HCT116 (cell line): Measurements from ENCODE around the gene SCP2. TPM values are rescaled to one million over a fixed set of nuclear protein-coding genes. Genes with fewer than 3 reads are reported as not detected.

Experiments used
- ATAC-seq: fragments of 200-7000 bp; cut with Tn5 transposase; 2 replicates; pipeline ENCODE4 v1.9.1; 2020; ENCODE audit warnings: mild to moderate bottlenecking, moderate library complexity
- BruUV-seq: library from RNA; stranded (reverse); fragments of 400-500 nt; replicated peaks from 2 replicates; lab custom pipeline; 2021; lab: Mats Ljungman, UMichigan
- CTCF ChIA-PET: fragments of 300-600 bp; sonication (Branson Sonifier 250); formaldehyde crosslinking; loops from one replicate; lab custom pipeline; 2021; ENCODE audit warnings: antibody characterized with exemption; lab: Charles Lee
- POLR2A ChIA-PET: fragments of 300-600, 350-600 bp; sonication (Branson Sonifier 250); formaldehyde crosslinking; loops from one replicate; lab custom pipeline; 2021; ENCODE audit warnings: antibody characterized with exemption; lab: Charles Lee
- RAD21 ChIA-PET, 2 experiments: fragments of 300-600 bp; sonication (Branson Sonifier 250); formaldehyde crosslinking; loops; one replicate each; lab custom pipeline; 2023; ENCODE audit warnings: low total read pairs in 2 of 2; ENCODE audit not compliant: uncharacterized antibody in 2 of 2, unreplicated experiment in 2 of 2, low non-redundant PET in 1 of 2; lab: Charles Lee
- DNase-seq: peaks from one replicate; pipeline ENCODE4 v3.0.0-alpha.2; 2010; ENCODE audit warnings: low read depth, low spot score
- H2AFZ ChIP-seq: fragments of 200-600 bp; shearing (Covaris generic), sonication (generic); 2 replicates; pipeline ENCODE4 v1.6.1; 2017; ENCODE audit warnings: low read depth, mixed run types, mixed read lengths, antibody characterized with exemption, low read length; ENCODE audit not compliant: poor library complexity, severe bottlenecking
- H3K27ac ChIP-seq: 2 replicates; pipeline ENCODE4 v1.5.1; 2012; ENCODE audit warnings: low read depth, low read length
- H3K27me3 ChIP-seq: fragments of 200-600 bp; sonication (generic); 2 replicates; pipeline ENCODE4 v1.6.1; 2016; ENCODE audit warnings: mixed run types, low read length, mixed read lengths; ENCODE audit not compliant: insufficient read depth
- H3K36me3 ChIP-seq, 2 experiments: fragments of 200-500 bp in 1 of 2; fragments of 200-600 bp in 1 of 2; sonication (Bioruptor generic) in 1 of 2; sonication (generic) in 1 of 2; 2 replicates each; pipeline versions ENCODE4 v1.5.1 to v1.6.1; 2014 to 2016; ENCODE audit warnings: low read length in 2 of 2, inconsistent platforms in 1 of 2, mixed read lengths in 1 of 2, mixed run types in 1 of 2; ENCODE audit not compliant: insufficient read depth in 2 of 2, control insufficient read depth in 1 of 2
- H3K4me1 ChIP-seq, 2 experiments: fragments of 200-600 bp in 1 of 2; sonication (generic) in 1 of 2; 2 replicates each; pipeline versions ENCODE4 v1.5.1 to v1.6.1; 2012 to 2017; ENCODE audit warnings: low read length in 2 of 2, inconsistent platforms in 1 of 2, mild to moderate bottlenecking in 1 of 2, mixed read lengths in 1 of 2, mixed run types in 1 of 2, moderate library complexity in 1 of 2; ENCODE audit not compliant: insufficient read depth in 2 of 2, control insufficient read depth in 1 of 2
- H3K4me2 ChIP-seq: fragments of 200-600 bp; sonication (generic); 2 replicates; pipeline ENCODE4 v1.6.1; 2017; ENCODE audit warnings: mixed run types, low read length, mixed read lengths
- H3K4me3 ChIP-seq, 2 experiments: fragments of 200-600 bp in 1 of 2; sonication (generic) in 1 of 2; replicated peaks in 1 of 2; 2 replicates each; pipeline ENCODE4 v1.5.1; 2011 to 2016; ENCODE audit warnings: low read length in 2 of 2, control low read depth in 1 of 2, low read depth in 1 of 2, mild to moderate bottlenecking in 1 of 2, mixed read lengths in 1 of 2, mixed run types in 1 of 2
- H3K79me2 ChIP-seq: fragments of 200-600 bp; sonication (generic); 2 replicates; pipeline ENCODE4 v1.6.1; 2017; ENCODE audit warnings: mild to moderate bottlenecking, mixed run types, low read length, moderate library complexity, mixed read lengths; ENCODE audit not compliant: insufficient read depth
- H3K9ac ChIP-seq: fragments of 200-600 bp; sonication (generic); 2 replicates; pipeline ENCODE4 v1.6.1; 2016; ENCODE audit warnings: low read length, mixed read lengths
- H3K9me2 ChIP-seq: fragments of 200-600 bp; sonication (generic), shearing (Covaris generic); 2 replicates; pipeline ENCODE4 v1.6.1; 2017; ENCODE audit warnings: mixed run types, mild to moderate bottlenecking, moderate library complexity; ENCODE audit not compliant: insufficient read depth
- H3K9me3 ChIP-seq, 2 experiments: fragments of 200-500 bp in 1 of 2; fragments of 200-600 bp in 1 of 2; sonication (Bioruptor generic) in 1 of 2; sonication (generic) in 1 of 2; 2 replicates each; pipeline ENCODE4 v1.6.1; 2014 to 2017; ENCODE audit warnings: low read length in 2 of 2, mixed read lengths in 2 of 2, inconsistent platforms in 1 of 2, low read depth in 1 of 2, mild to moderate bottlenecking in 1 of 2, mixed run types in 1 of 2, moderate library complexity in 1 of 2; ENCODE audit not compliant: control insufficient read depth in 1 of 2, insufficient read depth in 1 of 2
- H4K20me1 ChIP-seq: fragments of 200-600 bp; sonication (generic), shearing (Covaris generic); 2 replicates; pipeline ENCODE4 v1.6.1; 2017; ENCODE audit warnings: mixed run types, mild to moderate bottlenecking, moderate library complexity; ENCODE audit not compliant: insufficient read depth
- CBX3 ChIP-seq: IDR thresholded peaks from 2 replicates; pipeline ENCODE4 v1.6.1; 2012; ENCODE audit warnings: low read depth
- EGR1 ChIP-seq: IDR thresholded peaks from 2 replicates; pipeline ENCODE4 v1.6.1; 2012; ENCODE audit warnings: low read depth
- EZH2phosphoT487 ChIP-seq: fragments of 200-600 bp; IDR thresholded peaks from 2 replicates; pipeline ENCODE4 v1.6.1; 2018; ENCODE audit warnings: antibody characterized with exemption, borderline replicate concordance
- JUND ChIP-seq: IDR thresholded peaks from 2 replicates; pipeline ENCODE4 v1.6.1; 2012
- MAX ChIP-seq: IDR thresholded peaks from 2 replicates; pipeline ENCODE4 v1.6.1; 2012
- POLR2AphosphoS5 ChIP-seq: IDR thresholded peaks from 2 replicates; pipeline ENCODE4 v1.6.1; 2011; ENCODE audit warnings: mild to moderate bottlenecking, low read depth, low read length, moderate library complexity
- RAD21 ChIP-seq: IDR thresholded peaks from 2 replicates; pipeline ENCODE4 v1.6.1; 2012; ENCODE audit warnings: low read depth, mild to moderate bottlenecking
- REST ChIP-seq: IDR thresholded peaks from 2 replicates; pipeline ENCODE4 v1.6.1; 2012; ENCODE audit warnings: low read depth
- SIN3A ChIP-seq: IDR thresholded peaks from 2 replicates; pipeline ENCODE4 v1.6.1; 2012; ENCODE audit warnings: low read depth
- SP1 ChIP-seq: IDR thresholded peaks from 2 replicates; pipeline ENCODE4 v1.6.1; 2012; ENCODE audit warnings: low read depth
- SRF ChIP-seq: IDR thresholded peaks from 2 replicates; pipeline ENCODE4 v1.6.1; 2012; ENCODE audit warnings: low read depth
- TCF7L2 ChIP-seq: IDR thresholded peaks from 2 replicates; pipeline ENCODE4 v1.7.0; 2011; ENCODE audit warnings: borderline replicate concordance, inconsistent platforms; ENCODE audit not compliant: insufficient read depth, insufficient read length; ENCODE audit errors: extremely low read depth
- ZFX ChIP-seq: fragments of 450-650 bp; IDR thresholded peaks from 2 replicates; pipeline ENCODE4 v1.6.1; 2017
- ZNF274 ChIP-seq: fragments of 200-500 bp; sonication (Bioruptor generic); IDR thresholded peaks from 2 replicates; pipeline ENCODE4 v1.6.1; 2014; ENCODE audit warnings: mild to moderate bottlenecking, low read depth, low read length, inconsistent platforms
- intact Hi-C: fragments of 100-400 bp; cut with micrococcal nuclease; formaldehyde crosslinking; loops from 2 replicates; pipeline ENCODE4 v1.10.0; 2022
- total RNA-seq: library from RNA; stranded (reverse); gene quantifications from one replicate; pipeline ENCODE4 v1.2.1, GENCODE V29; 2021; ENCODE audit not compliant: unreplicated experiment
- TF ChIP-seq, protein P1 (sequence below): IDR thresholded peaks from 2 replicates; pipeline ENCODE4 v1.6.1; 2012
- TF ChIP-seq, protein P2 (sequence below), 3 experiments: fragments of 200-600 bp in 1 of 3; sonication (generic) in 1 of 3; IDR thresholded peaks in 2 of 3; conservative IDR thresholded peaks in 1 of 3; 2 replicates each; pipeline ENCODE4 v1.5.1; 2012 to 2017; ENCODE audit warnings: low read depth in 2 of 3, low read length in 2 of 3, antibody characterized with exemption in 1 of 3, borderline replicate concordance in 1 of 3, control low read depth in 1 of 3, mild to moderate bottlenecking in 1 of 3, mixed read lengths in 1 of 3, mixed run types in 1 of 3, moderate library complexity in 1 of 3; ENCODE audit not compliant: insufficient read depth in 1 of 3

Gene SCP2
- total RNA-seq, 1 experiment from 2014 or later, result 62.0 TPM

DNA sequence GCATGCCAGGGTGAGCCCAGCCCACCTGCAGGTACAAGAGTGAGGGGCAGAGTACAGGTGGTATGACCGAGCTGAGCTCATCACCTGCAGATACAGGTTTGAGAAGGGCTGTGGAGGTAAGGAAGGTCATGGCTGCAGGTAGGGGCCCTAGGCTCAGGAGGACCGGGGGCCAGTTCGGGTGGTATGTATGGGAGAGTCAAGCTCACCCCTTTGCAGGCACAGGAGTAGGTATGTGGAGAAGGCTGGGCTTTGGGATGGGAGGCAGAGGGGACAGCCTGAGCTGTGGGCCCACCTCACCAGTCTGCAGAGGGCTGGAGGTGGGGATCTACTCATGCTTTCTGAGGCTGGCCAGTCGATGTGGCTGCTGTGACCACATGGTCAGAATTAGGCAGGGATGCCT, 152.2 kb downstream of the SCP2 start:
- no peaks in the 10 kb centered on the region for H3K27me3 ChIP-seq
- intact Hi-C loops, result no loop called here
- DNase-seq (no peak), ATAC-seq (0 out of 2 replicates have a peak, but pooled peaks have one; percentile 4)
- RAD21 ChIA-PET, result no interaction called here
- H3K9ac ChIP-seq, result no peak overlapping the region
- no peak overlapping the region for H3K4me3 ChIP-seq
- H3K4me1 ChIP-seq, result no peaks in the 10 kb centered on the region
- no TSS peak for BruUV-seq
- CTCF ChIA-PET, result no interaction called here
- H3K27ac ChIP-seq, result no peak overlapping the region
- H3K9me3 ChIP-seq, result no peaks in the 10 kb centered on the region
- no peak for TF ChIP-seq SP1
- no peak for TF ChIP-seq ZFX
- no peak for TF ChIP-seq CBX3
- no peak for TF ChIP-seq EZH2phosphoT487
- no peak for TF ChIP-seq SIN3A
- no peak for TF ChIP-seq JUND
- no peak for TF ChIP-seq MAX
- no peak for TF ChIP-seq POLR2AphosphoS5
- no peak for TF ChIP-seq RAD21
- no peak for TF ChIP-seq SRF
- TF ChIP-seq EGR1, result no peak
- no peaks in the 10 kb centered on the region for H3K36me3 ChIP-seq
- H3K79me2 ChIP-seq, result no peaks in the 10 kb centered on the region
- no peaks in the 10 kb centered on the region for H3K9me2 ChIP-seq
- no peak overlapping the region for H3K4me2 ChIP-seq
- POLR2A ChIA-PET, result no interaction called here
- no peaks in the 10 kb centered on the region for H4K20me1 ChIP-seq
- H2AFZ ChIP-seq, result no peak overlapping the region

- ChIA-PET CTCF (no interaction called here), RAD21 (no interaction called here), POLR2A (no interaction called here)
- H3K27ac ChIP-seq, result no peak overlapping the region
- peaks cover 0 to 7% of the 10 kb centered on the region in 2 experiments; a peak in 1 of 4 replicates for H3K4me1 ChIP-seq
- H2AFZ ChIP-seq, result no peak overlapping the region
- H3K9me3 ChIP-seq, result no peaks in the 10 kb centered on the region
- intact Hi-C loops, result no loop called here
- no peaks in the 10 kb centered on the region for H3K27me3 ChIP-seq
- H3K4me3 ChIP-seq, result no peak overlapping the region
- no peak overlapping the region for H3K4me2 ChIP-seq
- BruUV-seq, result no TSS peak
- no peaks in the 10 kb centered on the region for H3K36me3 ChIP-seq
- H3K9ac ChIP-seq, result no peak overlapping the region
- DNase-seq (no peak), ATAC-seq (no peak)
- no peaks in the 10 kb centered on the region for H4K20me1 ChIP-seq
- no peaks in the 10 kb centered on the region for H3K9me2 ChIP-seq
- H3K79me2 ChIP-seq, result no peaks in the 10 kb centered on the region
- TF ChIP-seq EZH2phosphoT487, result no peak
- no peak for TF ChIP-seq ZNF274
- no peak for TF ChIP-seq MAX
- TF ChIP-seq TCF7L2, result no peak
- TF ChIP-seq, protein P1, sequence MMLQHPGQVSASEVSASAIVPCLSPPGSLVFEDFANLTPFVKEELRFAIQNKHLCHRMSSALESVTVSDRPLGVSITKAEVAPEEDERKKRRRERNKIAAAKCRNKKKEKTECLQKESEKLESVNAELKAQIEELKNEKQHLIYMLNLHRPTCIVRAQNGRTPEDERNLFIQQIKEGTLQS, result no peak
- TF ChIP-seq RAD21, result no peak
- no peak for TF ChIP-seq REST
- no peak for TF ChIP-seq SRF
- TF ChIP-seq, protein P2, sequence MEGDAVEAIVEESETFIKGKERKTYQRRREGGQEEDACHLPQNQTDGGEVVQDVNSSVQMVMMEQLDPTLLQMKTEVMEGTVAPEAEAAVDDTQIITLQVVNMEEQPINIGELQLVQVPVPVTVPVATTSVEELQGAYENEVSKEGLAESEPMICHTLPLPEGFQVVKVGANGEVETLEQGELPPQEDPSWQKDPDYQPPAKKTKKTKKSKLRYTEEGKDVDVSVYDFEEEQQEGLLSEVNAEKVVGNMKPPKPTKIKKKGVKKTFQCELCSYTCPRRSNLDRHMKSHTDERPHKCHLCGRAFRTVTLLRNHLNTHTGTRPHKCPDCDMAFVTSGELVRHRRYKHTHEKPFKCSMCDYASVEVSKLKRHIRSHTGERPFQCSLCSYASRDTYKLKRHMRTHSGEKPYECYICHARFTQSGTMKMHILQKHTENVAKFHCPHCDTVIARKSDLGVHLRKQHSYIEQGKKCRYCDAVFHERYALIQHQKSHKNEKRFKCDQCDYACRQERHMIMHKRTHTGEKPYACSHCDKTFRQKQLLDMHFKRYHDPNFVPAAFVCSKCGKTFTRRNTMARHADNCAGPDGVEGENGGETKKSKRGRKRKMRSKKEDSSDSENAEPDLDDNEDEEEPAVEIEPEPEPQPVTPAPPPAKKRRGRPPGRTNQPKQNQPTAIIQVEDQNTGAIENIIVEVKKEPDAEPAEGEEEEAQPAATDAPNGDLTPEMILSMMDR (IDR thresholded peaks at IDR 0.05 in 2 of 3, conservative IDR thresholded peaks at IDR 0.05 in 1 of 3; ENCODE audit: borderline replicate concordance in 1 of 3, insufficient read depth in 1 of 3, low read depth in 2 of 3, low read length in 2 of 3), result no peak
- no peak for TF ChIP-seq POLR2AphosphoS5
These were observed 153.0 kb downstream of the SCP2 start for GRCh38 chr1:53080041-53080440.
